HEK293 (cell line): ENCODE measurements around the gene FRAS1.

Experiments
- CTCF ChIA-PET: fragments of 350-600 bp; formaldehyde crosslinking; extraction: SDS; loops from one replicate; lab custom pipeline; 2021; ENCODE audit warnings: antibody characterized with exemption; lab: Yijun Ruan, JAX
- POLR2A ChIA-PET: fragments of 300-600 bp; formaldehyde crosslinking; extraction: SDS; loops from one replicate; lab custom pipeline; 2020; ENCODE audit warnings: antibody characterized with exemption, inconsistent platforms; lab: Yijun Ruan, JAX
- H3K27ac ChIP-seq: fragments of 200-500 bp; sonication (Bioruptor generic); 2 replicates; pipeline ENCODE4 v1.5.1; 2014; ENCODE audit warnings: low read depth, low read length, control low read depth, inconsistent platforms; ENCODE audit errors: extremely low read depth
- H3K36me3 ChIP-seq, 2 experiments: fragments of 200-500 bp in 1 of 2; sonication (Bioruptor generic) in 1 of 2; 1 replicate in 1 of 2; 2 replicates in 1 of 2; pipeline ENCODE4 v1.5.1; 2014 to 2017; ENCODE audit warnings: inconsistent platforms in 2 of 2, low read length in 2 of 2; ENCODE audit not compliant: control insufficient read depth in 2 of 2, insufficient read depth in 1 of 2
- H3K4me1 ChIP-seq: fragments of 200-500 bp; sonication (Bioruptor generic); 2 replicates; pipeline ENCODE4 v1.5.1; 2014; ENCODE audit warnings: mild to moderate bottlenecking, low read length, inconsistent platforms; ENCODE audit not compliant: control insufficient read depth, insufficient read depth
- H3K4me3 ChIP-seq: 2 replicates; pipeline ENCODE4 v1.5.1; 2011; ENCODE audit warnings: low read depth, mild to moderate bottlenecking, control low read depth, low read length, moderate library complexity
- H3K9me3 ChIP-seq: fragments of 200-500 bp; sonication (Bioruptor generic); 2 replicates; pipeline ENCODE4 v1.5.1; 2014; ENCODE audit warnings: low read depth, low read length, inconsistent platforms; ENCODE audit not compliant: control insufficient read depth, insufficient read depth
- GFI1B ChIP-seq: fragments of 450-650 bp; formaldehyde crosslinking; IDR thresholded peaks from 2 replicates; pipeline ENCODE4 v1.5.1; 2016; ENCODE audit warnings: missing biosample characterization, missing genetic modification characterization
- KLF1 ChIP-seq: fragments of 450-650 bp; formaldehyde crosslinking; IDR thresholded peaks from 2 replicates; pipeline ENCODE4 v1.5.1; 2016; ENCODE audit warnings: missing biosample characterization, missing genetic modification characterization
- KLF8 ChIP-seq: fragments of 450-650 bp; formaldehyde crosslinking; IDR thresholded peaks from 2 replicates; pipeline ENCODE4 v1.5.1; 2016; ENCODE audit warnings: missing biosample characterization, missing genetic modification characterization
- ZNF146 ChIP-seq: fragments of 450-650 bp; formaldehyde crosslinking; IDR thresholded peaks from 2 replicates; pipeline ENCODE4 v1.5.1; 2016; ENCODE audit warnings: missing biosample characterization, missing genetic modification characterization
- ZNF157 ChIP-seq: fragments of 450-650 bp; formaldehyde crosslinking; IDR thresholded peaks from 2 replicates; pipeline ENCODE4 v1.5.1; 2016; ENCODE audit warnings: missing biosample characterization, missing genetic modification characterization
- ZNF202 ChIP-seq: fragments of 450-650 bp; formaldehyde crosslinking; IDR thresholded peaks from 2 replicates; pipeline ENCODE4 v1.5.1; 2016; ENCODE audit warnings: missing biosample characterization, missing genetic modification characterization, borderline replicate concordance
- ZNF23 ChIP-seq: fragments of 450-650 bp; formaldehyde crosslinking; IDR thresholded peaks from 2 replicates; pipeline ENCODE4 v1.5.1; 2016; ENCODE audit warnings: missing biosample characterization, missing genetic modification characterization, borderline replicate concordance
- ZNF239 ChIP-seq: fragments of 450-650 bp; formaldehyde crosslinking; IDR thresholded peaks from 2 replicates; pipeline ENCODE4 v1.5.1; 2016; ENCODE audit warnings: missing biosample characterization, missing genetic modification characterization
- ZNF266 ChIP-seq: fragments of 450-650 bp; formaldehyde crosslinking; IDR thresholded peaks from 2 replicates; pipeline ENCODE4 v1.5.1; 2016; ENCODE audit warnings: missing biosample characterization, missing genetic modification characterization, low read depth
- ZNF335 ChIP-seq: fragments of 450-650 bp; formaldehyde crosslinking; conservative IDR thresholded peaks from 2 replicates; pipeline ENCODE4 v1.5.1; 2016; ENCODE audit warnings: missing biosample characterization, missing genetic modification characterization
- ZNF473 ChIP-seq: fragments of 450-650 bp; formaldehyde crosslinking; IDR thresholded peaks from 2 replicates; pipeline ENCODE4 v1.5.1; 2017; ENCODE audit warnings: missing biosample characterization, missing genetic modification characterization
- ZNF501 ChIP-seq: fragments of 450-650 bp; formaldehyde crosslinking; IDR thresholded peaks from 2 replicates; pipeline ENCODE4 v1.5.1; 2016; ENCODE audit warnings: missing biosample characterization, missing genetic modification characterization
- ZNF530 ChIP-seq: fragments of 450-650 bp; formaldehyde crosslinking; IDR thresholded peaks from 2 replicates; pipeline ENCODE4 v1.5.1; 2016; ENCODE audit warnings: low read depth, missing biosample characterization, missing genetic modification characterization
- ZNF544 ChIP-seq: fragments of 450-650 bp; formaldehyde crosslinking; IDR thresholded peaks from 2 replicates; pipeline ENCODE4 v1.5.0; 2017; ENCODE audit warnings: missing biosample characterization, missing genetic modification characterization
- ZNF548 ChIP-seq: fragments of 450-650 bp; formaldehyde crosslinking; IDR thresholded peaks from 2 replicates; pipeline ENCODE4 v1.5.1; 2016; ENCODE audit warnings: missing biosample characterization, missing genetic modification characterization
- ZNF670 ChIP-seq: fragments of 450-650 bp; formaldehyde crosslinking; IDR thresholded peaks from 2 replicates; pipeline ENCODE4 v1.5.1; 2016; ENCODE audit warnings: missing biosample characterization, missing genetic modification characterization, low read depth
- ZNF677 ChIP-seq: fragments of 450-650 bp; IDR thresholded peaks from 2 replicates; pipeline ENCODE4 v1.5.0; 2018; ENCODE audit warnings: missing biosample characterization, mild to moderate bottlenecking, missing genetic modification characterization, moderate library complexity
- TF ChIP-seq, protein P1 (sequence below): fragments of 450-650 bp; formaldehyde crosslinking; IDR thresholded peaks from 2 replicates; pipeline ENCODE4 v1.5.1; 2016; ENCODE audit warnings: missing biosample characterization, missing genetic modification characterization
- TF ChIP-seq, protein P2 (sequence below): fragments of 450-650 bp; formaldehyde crosslinking; IDR thresholded peaks from 2 replicates; pipeline ENCODE4 v1.5.1; 2016; ENCODE audit warnings: missing biosample characterization, missing genetic modification characterization
- TF ChIP-seq, protein P3 (sequence below): fragments of 450-650 bp; formaldehyde crosslinking; IDR thresholded peaks from 2 replicates; pipeline ENCODE4 v1.5.1; 2016; ENCODE audit warnings: missing biosample characterization, missing genetic modification characterization, borderline replicate concordance
- TF ChIP-seq, protein P4 (sequence below): fragments of 450-650 bp; formaldehyde crosslinking; IDR thresholded peaks from 2 replicates; pipeline ENCODE4 v1.5.1; 2017; ENCODE audit warnings: missing biosample characterization, missing genetic modification characterization

The FRAS1 gene

DNA sequence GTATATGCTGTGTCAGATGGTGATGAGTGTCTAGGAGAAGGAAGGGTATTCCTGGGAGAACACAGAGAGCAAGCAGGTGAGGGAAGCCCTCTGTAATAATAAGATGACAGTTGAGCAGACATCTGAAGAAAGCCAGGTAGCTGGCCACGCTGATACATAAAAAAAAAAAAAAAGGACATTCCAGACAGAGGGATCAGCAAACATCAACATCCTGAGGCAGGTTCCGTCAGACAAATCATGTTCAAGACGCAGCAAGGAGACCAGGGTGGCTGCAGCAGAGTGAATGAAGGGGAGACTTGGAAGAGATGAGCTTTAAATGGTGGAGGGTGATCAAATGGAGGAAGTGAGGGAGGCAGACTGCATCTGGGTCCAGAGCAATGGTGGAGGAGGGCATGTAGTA is 396.9 kb downstream of the FRAS1 start:
- TF ChIP-seq, protein P1, sequence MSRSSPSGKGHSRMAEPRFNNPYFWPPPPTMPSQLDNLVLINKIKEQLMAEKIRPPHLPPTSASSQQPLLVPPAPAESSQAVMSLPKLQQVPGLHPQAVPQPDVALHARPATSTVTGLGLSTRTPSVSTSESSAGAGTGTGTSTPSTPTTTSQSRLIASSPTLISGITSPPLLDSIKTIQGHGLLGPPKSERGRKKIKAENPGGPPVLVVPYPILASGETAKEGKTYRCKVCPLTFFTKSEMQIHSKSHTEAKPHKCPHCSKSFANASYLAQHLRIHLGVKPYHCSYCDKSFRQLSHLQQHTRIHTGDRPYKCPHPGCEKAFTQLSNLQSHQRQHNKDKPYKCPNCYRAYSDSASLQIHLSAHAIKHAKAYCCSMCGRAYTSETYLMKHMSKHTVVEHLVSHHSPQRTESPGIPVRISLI (tag by site-specific recombination) = no peak
- TF ChIP-seq GFI1B (no peak), ZNF23 (tag by site-specific recombination) (no peak), ZNF548 (no peak), ZNF544 (tag by site-specific recombination) (no peak)
- TF ChIP-seq, protein P2, sequence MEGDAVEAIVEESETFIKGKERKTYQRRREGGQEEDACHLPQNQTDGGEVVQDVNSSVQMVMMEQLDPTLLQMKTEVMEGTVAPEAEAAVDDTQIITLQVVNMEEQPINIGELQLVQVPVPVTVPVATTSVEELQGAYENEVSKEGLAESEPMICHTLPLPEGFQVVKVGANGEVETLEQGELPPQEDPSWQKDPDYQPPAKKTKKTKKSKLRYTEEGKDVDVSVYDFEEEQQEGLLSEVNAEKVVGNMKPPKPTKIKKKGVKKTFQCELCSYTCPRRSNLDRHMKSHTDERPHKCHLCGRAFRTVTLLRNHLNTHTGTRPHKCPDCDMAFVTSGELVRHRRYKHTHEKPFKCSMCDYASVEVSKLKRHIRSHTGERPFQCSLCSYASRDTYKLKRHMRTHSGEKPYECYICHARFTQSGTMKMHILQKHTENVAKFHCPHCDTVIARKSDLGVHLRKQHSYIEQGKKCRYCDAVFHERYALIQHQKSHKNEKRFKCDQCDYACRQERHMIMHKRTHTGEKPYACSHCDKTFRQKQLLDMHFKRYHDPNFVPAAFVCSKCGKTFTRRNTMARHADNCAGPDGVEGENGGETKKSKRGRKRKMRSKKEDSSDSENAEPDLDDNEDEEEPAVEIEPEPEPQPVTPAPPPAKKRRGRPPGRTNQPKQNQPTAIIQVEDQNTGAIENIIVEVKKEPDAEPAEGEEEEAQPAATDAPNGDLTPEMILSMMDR = no peak
- Histone ChIP-seq H3K27ac (no peak overlapping the region), H3K36me3 (peaks cover 0 to 22% of the 10 kb centered on the region in 2 experiments; a peak in 1 of 3 replicates), H3K4me1 (no peaks in the 10 kb centered on the region), H3K9me3 (no peaks in the 10 kb centered on the region), H3K4me3 (no peak overlapping the region)
- POLR2A ChIA-PET = no interaction called here
- CTCF ChIA-PET = no interaction called here

DNA sequence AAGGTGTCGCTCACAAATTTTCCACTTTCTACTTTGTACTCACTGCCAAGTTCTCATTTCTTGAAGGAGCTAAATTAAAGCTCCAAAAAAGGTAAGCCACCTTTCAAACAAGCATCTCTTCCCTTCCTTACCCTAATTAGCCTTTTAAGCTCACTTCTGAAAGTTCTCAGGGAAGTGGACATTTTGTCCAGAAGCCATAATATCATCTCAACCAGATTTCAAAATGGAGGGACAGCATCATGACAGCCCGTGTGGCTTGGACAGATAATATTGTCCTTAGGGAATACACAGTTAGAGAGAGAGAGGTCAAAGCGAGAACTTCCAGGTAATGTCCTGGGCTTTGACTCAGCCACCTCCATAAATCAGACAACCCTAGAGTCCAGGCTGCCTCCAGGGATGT is 400.6 kb downstream of the FRAS1 start:
- peaks cover 0 to 16% of the 10 kb centered on the region in 2 experiments; a peak in 1 of 3 replicates for H3K36me3 ChIP-seq
- no peak for TF ChIP-seq ZNF473 (tag by site-specific recombination)
- TF ChIP-seq ZNF335 (tag by site-specific recombination) = no peak
- no peak for TF ChIP-seq KLF1 (tag by site-specific recombination)
- no peak for TF ChIP-seq ZNF677 (tag by site-specific recombination)
- TF ChIP-seq KLF8 (tag by site-specific recombination) = no peak
- TF ChIP-seq ZNF501 = no peak
- no peak for TF ChIP-seq ZNF266 (tag by site-specific recombination)
- TF ChIP-seq ZNF157 (tag by site-specific recombination) = no peak
- no peak for TF ChIP-seq ZNF670 (tag by site-specific recombination)
- TF ChIP-seq, protein P3, sequence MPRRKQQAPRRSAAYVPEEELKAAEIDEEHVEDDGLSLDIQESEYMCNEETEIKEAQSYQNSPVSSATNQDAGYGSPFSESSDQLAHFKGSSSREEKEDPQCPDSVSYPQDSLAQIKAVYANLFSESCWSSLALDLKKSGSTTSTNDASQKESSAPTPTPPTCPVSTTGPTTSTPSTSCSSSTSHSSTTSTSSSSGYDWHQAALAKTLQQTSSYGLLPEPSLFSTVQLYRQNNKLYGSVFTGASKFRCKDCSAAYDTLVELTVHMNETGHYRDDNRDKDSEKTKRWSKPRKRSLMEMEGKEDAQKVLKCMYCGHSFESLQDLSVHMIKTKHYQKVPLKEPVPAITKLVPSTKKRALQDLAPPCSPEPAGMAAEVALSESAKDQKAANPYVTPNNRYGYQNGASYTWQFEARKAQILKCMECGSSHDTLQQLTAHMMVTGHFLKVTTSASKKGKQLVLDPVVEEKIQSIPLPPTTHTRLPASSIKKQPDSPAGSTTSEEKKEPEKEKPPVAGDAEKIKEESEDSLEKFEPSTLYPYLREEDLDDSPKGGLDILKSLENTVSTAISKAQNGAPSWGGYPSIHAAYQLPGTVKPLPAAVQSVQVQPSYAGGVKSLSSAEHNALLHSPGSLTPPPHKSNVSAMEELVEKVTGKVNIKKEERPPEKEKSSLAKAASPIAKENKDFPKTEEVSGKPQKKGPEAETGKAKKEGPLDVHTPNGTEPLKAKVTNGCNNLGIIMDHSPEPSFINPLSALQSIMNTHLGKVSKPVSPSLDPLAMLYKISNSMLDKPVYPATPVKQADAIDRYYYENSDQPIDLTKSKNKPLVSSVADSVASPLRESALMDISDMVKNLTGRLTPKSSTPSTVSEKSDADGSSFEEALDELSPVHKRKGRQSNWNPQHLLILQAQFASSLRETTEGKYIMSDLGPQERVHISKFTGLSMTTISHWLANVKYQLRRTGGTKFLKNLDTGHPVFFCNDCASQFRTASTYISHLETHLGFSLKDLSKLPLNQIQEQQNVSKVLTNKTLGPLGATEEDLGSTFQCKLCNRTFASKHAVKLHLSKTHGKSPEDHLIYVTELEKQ (tag by site-specific recombination) = no peak
- no peak for TF ChIP-seq ZNF146 (tag by site-specific recombination)
- TF ChIP-seq, protein P4, sequence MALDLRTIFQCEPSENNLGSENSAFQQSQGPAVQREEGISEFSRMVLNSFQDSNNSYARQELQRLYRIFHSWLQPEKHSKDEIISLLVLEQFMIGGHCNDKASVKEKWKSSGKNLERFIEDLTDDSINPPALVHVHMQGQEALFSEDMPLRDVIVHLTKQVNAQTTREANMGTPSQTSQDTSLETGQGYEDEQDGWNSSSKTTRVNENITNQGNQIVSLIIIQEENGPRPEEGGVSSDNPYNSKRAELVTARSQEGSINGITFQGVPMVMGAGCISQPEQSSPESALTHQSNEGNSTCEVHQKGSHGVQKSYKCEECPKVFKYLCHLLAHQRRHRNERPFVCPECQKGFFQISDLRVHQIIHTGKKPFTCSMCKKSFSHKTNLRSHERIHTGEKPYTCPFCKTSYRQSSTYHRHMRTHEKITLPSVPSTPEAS = no peak
- no peak for TF ChIP-seq ZNF202 (tag by site-specific recombination)
- no peak for TF ChIP-seq ZNF530
- TF ChIP-seq ZNF239 (tag by site-specific recombination) = no peak
- TF ChIP-seq, all 188 proteins: peak for 0
- CTCF ChIA-PET = no interaction called here
- Histone ChIP-seq H3K27ac (no peak overlapping the region), H3K4me3 (no peak overlapping the region), H3K9me3 (no peaks in the 10 kb centered on the region), H3K4me1 (no peaks in the 10 kb centered on the region)
- POLR2A ChIA-PET = no interaction called here
